NCI-H774 (cell line): Measurements from ENCODE around the gene FADS2.

Source experiments
- DNase-seq: peaks from one replicate; lab custom pipeline; 2025; lab: John Stamatoyannopoulos, UW

The FADS2 gene

DNA sequence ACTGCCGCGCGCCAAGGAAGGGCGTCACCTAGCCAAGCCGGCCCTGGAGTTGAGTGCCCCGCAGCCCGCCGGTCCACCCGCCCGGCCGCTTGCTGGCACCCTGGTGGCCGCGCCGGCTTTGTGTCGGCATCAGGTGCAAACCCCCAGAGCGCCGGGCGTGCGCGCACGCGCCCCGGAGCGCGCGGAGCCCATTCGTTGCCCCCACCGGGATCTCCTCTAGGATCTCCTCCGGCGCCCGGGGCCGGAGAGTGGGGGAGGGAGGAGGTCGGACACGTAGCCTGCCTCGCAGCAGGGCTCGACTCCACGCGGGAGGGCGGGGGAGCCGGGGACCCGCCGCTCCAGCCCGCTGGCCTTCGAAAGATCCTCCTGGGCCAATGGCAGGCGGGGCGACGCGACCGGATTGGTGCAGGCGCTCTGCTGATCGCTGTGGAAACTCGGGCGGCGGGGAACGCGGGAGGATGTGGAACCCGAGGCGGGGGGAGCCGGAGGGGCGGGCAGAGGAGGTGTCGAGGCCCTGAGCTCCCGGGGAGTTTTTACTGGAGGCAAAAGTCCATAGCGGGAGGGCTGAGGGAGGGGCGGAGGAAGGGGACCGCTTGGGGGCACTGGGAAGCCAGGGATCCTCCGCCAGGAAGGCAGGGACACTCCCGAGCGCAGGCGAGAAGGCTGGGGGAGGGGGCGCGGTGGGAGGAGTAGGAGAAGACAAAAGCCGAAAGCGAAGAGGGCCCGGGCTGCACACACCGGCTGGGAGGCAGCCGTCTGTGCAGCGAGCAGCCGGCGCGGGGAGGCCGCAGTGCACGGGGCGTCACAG is at the start of gene FADS2:
TSS of gene FADS2 (plus strand) at position 730 of the 808 bp plus-strand sequence. CDS start 91 bp downstream, outside the sequence.
- DNase-seq: peak; percentile 96

DNA sequence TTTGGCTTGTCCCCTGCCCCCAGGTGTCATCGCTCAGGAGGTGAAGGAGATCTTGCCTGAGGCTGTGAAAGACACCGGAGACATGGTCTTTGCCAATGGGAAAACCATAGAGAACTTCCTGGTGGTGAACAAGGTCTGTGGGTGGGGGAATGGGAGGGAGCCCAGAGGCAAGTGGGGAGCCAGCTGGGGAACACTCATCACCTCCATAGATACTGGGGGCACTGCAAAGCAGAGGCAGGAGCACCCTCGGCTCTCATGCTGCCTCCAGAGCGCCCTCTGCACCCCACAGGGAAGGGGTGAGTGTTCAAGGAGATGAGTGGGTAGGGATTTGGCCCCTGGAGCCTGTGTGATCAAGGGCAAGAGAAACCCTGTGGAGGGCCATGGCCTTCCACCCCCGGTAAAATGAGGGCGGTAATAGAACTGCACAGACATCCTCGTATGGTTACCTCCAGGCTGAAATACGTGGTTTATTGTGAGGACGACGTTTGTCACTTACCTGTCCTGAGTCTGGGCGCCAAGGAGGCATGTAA is 49.7 kb upstream of the FADS2 start:
- no peak for DNase-seq

DNA sequence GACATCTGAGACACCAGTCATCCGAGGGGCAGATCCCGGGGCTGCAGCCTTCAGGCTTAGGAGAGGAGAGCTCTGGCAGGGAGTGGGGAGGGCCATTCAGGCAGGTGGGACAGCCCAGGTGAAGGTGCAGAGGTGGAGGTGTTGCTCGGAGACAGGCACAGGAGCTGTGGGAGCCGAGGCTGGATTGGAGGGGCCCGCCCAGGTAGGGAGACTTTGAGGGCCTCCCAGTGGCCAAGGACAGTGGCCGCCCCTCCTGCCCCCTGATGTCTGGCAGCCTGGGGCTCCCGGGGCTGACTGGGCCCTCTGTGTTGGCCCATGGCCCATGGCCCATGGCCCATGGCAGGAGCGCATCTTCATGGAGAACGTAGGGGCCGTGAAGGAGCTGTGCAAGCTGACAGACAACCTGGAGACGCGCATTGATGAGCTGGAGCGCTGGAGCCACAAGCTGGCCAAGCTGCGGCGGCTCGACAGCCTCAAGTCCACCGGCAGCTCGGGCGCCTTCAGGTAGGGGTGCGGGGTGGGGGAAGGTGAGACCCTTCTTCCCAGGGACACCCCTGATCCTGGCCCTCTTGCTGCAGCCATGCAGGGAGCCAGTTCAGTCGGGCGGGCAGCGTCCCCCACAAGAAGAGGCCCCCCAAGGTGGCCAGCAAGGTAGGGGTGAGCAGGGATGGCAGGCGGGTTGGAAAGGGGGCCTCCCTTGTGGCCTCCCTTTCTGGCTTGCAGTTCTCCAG is 49.0 kb upstream of the FADS2 start:
- DNase-seq: no peak

DNA sequence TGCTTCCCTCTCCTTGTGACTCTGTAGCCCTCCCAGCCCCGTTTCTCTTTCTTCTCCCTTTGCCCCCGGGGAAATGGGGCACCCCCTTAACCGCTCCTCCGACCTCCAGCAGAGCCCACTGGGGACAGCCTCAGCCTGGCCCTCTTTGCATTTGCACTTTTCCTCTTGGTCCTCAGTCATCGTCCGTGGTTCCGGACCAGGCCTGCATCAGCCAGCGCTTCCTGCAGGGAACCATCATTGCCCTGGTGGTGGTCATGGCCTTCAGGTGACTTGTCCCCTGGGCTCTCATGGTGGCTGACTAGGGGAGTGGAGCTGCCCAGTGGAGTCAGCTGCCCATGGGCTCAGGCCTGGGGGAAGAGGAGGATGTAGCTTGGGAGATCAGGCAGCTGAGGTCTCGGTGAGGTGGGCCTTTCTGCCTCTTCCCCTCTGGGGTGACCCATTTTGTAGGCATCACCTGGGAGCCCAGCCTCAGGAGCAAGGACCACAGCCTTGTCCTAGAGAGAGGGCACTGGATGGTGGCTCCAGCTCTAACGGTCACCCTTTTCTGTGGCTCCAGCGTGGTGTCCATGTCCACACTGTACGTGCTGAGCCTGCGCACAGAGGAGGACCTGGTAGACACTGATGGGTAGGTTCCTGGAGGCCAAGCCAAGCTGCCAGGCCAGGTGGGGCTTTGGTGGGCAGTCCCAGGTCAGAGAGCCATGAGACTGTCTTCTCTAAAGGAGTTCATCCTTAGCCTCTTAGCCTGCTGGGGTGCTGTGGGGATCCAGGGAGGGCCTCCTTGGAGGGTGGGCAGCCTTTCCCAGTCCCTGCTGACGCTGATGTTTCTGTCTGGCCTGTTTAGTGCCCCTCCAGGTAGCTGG is 48.2 kb upstream of the FADS2 start:
- no peak for DNase-seq

DNA sequence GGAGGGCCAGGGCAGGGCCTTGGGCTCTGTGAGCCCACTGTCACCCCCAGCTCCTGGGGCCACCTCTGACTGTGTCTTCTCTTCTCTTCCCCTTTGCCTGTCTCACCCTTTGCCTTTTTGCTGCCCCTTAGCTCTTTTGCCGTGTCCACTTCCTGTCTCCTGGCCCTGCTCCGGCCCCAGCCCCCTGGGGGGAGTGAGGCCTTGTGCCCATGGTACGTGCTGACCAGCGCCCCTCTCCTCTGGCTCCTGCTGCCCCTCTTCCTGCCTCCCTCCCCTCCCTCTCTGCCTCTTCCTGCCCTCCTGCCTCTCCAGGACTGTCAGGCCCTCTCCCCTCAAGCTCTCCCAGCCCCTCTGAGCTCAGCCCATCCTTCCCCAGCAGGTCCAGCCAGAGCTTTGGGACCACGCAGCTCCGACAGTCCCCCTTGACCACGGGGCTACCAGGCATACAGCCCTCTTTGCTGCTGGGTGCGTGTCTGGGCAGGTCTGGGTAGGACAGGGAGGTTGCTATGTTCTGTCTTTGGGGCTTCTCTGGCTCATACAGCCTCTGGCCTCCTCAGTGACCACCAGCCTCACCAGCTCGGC is 47.4 kb upstream of the FADS2 start:
- no peak for DNase-seq

DNA sequence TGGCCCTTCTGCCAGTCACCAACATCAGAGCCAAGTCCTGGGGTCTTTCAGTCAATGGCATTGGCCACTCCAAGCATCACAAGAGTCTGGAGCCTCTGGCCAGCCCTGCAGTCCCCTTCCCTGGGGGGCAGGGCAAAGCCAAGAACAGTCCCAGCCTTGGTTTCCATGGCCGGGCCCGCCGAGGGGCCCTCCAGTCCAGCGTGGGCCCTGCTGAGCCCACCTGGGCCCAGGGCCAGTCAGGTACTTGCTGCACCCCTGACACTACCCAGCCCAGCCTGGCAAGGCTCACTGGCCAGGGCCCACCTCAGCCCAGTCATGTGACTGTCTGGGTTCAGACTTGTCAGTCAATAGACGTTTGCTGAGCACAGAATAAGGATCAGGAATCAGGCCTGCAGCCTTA is 46.5 kb upstream of the FADS2 start:
- DNase-seq: no peak

DNA sequence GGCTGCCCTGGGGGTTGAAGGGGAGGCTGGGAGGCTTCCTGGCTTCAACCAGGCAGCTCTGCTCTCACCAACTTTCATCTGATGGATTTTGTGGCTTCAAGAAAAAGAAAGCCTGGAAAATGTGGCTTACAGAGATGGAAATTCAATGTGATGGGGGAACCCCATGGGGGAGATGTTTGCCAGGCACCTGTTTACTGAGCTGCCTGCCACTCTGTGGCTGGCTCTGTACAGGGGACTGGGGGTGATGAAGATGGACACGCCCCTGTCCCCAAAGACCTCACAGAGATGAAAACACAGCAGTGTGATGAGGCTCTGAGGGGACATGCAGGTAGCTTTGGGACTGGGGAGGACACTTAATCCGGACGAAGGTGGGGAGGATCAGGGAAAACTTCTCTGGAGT is 45.8 kb upstream of the FADS2 start:
- no peak for DNase-seq

DNA sequence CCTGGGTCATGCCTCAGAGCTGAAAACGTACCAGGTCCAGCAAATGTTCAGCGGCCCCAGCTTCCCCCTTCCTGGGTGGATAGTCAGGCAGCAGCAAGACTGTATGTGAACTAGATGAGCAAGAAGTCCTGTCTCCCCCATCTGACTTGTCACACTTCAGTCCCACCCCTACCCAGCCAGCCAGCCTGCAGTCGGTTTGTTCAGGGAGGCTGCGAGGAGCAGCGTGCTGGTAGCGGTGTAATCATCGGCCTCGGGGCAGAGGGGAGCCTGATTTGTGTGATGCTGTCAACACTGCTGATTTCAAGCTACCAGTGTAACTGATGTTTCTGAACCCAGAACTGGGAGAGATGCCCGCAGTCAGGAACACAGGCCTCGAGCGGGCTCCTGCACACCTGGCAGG is 45.3 kb upstream of the FADS2 start:
- no peak for DNase-seq

DNA sequence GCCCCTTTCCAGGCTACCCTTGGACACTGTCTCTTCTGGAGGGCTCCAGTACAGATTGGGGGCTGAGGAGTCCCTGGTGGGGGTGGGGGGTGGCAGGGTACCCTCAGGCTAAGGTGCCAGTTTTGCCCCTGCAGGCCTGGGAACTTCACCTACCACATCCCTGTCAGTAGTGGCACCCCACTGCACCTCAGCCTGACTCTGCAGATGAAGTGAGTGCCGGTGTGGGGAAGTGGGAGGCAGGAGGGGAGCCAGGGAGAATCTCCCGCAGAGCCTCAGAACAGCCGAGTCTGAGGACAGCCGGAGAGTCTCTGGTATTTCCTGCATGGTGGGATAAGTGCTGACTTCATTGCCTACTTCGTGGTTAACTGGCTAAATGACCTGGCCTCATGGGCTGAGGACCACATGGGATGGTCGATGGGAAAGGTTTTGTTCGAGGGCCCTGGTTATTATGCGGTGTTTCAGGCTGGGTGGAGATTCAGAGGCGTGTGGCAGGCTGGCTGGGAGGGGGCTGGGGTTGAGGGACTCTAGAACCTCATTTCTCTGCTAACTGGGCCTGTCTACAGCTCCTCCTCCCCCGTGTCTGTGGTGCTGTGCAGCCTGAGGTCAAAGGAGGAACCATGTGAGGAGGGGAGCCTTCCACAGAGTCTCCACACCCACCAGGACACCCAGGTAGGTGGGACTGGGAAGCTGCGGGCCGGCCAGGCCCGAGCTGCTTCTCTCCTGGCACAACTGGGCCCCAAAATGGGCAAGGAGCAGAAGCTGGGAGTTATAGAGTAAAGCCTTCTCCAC is 44.2 kb upstream of the FADS2 start:
- DNase-seq: no peak

DNA sequence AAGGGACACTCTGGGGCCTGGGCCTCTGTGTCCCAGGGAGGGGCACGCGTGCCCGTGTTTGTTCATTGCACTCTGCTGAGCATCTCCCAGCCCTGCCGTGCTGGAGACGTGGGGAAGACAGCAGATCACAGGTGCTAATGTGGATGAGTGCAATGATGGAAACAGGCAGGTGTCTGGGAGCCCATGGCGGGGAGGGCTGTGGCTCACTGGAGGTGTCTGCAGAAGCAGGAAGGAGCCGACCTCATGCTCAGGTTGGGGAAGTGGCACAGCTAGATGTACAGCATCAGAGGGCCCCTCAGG is 43.6 kb upstream of the FADS2 start:
- no peak for DNase-seq

DNA sequence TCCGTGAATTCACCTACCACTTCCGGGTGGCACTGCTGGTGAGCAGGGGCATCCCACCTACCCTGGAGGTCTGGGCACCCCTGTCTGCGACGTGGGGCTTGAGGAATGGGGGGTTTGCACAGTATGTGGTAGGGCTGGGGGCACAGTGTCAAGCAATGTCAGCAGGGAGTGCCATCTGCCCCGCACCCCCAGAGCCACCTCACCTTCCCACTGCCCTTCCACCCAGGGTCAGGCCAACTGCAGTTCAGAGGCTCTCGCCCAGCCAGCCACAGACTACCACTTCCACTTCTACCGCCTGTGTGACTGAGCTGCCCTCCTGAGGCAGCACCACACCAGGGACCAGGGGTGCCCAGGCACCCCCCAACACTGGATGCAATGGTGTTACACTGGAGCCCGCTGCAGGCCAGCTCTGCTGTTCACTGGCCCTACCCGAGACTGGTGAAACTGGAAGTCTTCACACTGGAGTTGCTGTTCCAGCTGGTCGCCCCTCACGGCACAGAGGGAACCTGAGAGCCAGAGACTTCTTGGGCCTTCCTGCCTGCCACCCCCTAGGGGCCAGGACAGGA is 42.2 kb upstream of the FADS2 start:
- DNase-seq: no peak

DNA sequence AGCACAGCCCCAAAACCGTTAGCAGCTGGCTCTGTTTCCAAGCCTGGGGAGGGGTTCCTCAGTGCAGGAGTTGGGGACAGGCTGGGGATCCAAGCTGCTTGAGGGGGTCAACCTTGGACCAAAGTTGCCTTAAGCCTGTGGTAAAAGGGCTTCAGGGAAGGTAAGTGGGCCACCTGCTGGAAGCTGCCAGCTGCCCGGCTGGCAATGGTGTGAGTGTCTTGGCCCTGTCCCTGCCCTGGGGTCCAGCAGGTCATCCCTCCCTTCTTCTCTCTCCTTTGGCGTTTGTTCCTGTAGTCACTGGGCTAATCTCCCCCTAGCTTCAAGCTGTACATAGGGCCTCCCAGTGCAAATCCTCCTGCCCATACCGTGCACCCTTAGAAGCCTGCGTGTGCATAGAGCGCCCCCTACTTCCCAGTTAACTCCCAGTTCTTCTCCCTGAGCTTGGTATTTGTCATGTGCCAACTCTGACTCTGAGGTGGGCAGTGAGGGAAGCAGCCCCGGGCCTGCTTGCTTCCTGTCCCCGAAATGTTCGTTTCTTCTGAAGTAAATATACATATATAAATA is 40.1 kb upstream of the FADS2 start:
- DNase-seq: no peak

DNA sequence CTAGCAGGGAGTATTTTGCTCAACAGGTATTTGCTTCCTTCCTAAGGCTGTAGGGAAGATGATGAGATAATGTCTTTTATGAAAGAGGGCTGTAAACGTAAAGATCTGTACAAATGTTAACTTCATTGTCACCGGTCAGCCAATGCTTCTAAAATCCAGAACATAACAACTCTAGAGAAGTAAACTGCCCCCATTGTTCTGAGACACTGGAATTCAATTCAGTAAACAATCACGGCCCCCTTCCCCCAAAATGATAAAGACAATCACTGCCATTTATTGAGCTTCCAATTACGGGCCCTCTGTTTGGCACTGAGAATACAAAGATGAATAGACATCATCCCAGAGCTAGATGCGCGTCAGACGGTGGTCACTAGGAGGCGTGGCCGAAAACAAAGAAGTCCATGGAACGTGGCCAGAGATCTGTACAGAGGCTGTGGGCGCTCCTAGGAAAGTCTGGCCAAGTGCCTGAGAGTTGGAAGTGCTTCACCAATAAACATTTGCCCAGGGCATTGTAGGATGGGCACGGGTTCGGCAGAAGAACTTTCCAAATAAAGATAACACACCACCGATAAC is 36.3 kb upstream of the FADS2 start:
- peak; percentile 59 for DNase-seq

DNA sequence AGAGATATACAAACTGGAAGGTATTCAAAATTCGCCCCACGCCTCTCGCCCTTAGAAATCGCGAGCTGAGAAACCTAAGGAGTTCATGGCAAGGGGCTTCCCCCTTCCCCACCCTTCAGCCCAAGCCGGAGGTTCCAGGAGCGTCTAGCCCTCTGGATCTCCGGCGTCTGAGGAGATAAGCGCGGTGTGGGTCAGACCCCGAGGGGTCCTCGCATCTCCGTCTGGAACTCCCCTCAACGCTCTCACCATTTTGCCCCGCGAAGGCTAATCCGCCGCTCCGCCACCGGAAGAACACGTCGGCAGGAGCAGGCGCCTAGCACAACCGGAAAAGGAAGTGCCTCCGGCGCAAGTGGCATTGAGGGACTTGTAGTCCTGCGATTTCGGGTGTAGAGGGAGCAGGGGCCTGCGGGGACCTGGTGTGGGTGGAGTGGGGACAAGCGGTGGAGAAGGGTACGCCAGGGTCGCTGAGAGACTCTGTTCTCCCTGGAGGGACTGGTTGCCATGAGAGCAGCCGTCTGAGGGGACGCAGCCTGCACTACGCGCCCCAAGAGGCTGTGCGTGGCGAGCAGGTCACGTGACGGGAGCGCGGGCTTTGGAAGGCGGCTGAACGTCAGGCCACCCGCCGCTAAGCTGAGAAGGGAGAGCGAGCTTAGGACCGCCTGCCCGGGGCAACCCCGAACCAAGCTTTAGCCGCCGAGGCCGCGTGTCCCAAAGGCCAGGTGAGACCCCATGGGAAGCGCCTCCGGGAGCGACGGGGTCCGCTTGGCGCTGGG is 35.6 kb upstream of the FADS2 start, which contains the start of the genes FEN1 and TMEM258:
TSS of gene FEN1 (plus strand) at position 602 of the 773 bp plus-strand sequence. CDS start 2,451 bp downstream, outside the sequence.
TSS of gene TMEM258 (minus strand) at position 290 of the 773 bp plus-strand sequence. CDS start at position 249, 41 bp downstream.
- peak; percentile 92 for DNase-seq

DNA sequence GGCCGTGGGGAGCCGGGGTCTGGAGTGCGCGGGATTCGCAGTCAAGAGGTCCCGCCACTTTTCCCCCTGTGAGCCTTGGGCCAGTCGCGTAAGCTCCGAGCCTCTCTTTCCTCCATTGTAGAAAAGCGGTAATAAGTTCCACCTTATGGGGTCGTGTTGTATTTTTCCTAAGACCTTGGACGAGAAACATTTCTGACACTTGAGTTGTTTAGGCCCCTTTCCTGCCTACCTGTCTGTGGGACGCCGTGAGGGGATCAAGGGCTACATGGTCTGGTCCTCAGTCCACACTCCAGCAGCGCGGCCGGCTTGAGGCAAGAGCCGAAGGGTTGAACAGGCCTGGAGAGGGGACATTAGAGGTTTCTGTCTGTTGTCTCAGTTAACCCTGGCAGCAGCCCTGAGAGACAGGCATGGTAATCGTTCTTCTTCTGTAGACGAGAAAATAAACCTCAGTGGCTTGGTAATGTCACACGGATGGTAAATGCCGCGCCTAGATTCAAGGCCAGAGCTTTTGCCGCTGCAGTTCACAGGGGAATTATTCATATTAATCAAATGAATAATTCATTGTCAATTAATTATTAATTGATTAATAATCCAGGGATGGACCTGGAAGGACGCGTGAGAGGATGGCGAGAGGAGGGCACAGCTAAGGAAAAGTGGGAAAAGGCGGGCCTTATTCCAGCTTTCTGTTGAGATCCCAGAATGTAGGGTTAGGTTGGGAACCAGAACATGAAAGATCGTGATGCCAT is 34.8 kb upstream of the FADS2 start:
- DNase-seq: no peak

DNA sequence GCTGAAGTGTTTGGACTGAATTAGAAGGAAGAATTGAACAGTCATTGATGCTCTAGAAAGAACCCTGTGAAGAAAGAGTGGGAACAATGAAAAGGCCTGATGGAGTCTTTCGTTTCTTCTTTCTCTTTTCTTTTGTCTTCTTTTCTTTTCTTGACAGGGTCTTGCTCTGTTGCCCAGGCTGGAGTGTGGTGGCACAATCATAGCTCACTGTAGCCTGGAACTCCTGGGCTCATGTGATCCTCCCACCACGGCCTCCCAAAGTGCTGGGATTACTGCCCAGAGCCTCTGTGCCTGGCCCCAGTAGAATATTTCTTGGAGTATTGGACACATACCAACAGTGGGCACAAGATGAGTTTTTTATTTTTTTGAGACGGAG is 34.3 kb upstream of the FADS2 start:
- no peak for DNase-seq

DNA sequence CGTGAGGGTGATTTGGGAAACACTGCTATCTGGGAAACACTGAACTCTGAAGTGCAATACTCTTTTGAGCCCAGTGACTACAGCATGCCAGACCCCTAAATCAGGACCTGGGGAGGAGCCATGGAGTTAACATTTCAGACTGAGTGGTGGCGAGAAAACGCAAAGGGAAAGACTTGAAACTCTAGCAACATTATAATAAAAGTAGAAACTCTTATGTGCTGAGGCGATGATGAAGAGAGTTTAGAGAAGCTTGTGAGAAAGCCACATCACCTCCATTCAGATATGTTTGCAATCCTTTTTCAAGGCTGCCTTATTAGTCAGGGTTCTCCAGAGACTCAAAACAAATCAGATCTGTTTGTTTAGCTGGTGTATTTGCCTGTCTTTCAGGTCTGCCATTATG is 33.5 kb upstream of the FADS2 start:
- DNase-seq: no peak

DNA sequence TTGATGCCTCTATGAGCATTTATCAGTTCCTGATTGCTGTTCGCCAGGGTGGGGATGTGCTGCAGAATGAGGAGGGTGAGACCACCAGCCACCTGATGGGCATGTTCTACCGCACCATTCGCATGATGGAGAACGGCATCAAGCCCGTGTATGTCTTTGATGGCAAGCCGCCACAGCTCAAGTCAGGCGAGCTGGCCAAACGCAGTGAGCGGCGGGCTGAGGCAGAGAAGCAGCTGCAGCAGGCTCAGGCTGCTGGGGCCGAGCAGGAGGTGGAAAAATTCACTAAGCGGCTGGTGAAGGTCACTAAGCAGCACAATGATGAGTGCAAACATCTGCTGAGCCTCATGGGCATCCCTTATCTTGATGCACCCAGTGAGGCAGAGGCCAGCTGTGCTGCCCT is 32.6 kb upstream of the FADS2 start:
- no peak for DNase-seq
